Activated CD8-positive, alpha-beta T cell treated with anti-CD3 and anti-CD28 coated beads, Interleukin-2, amount 10 ng/mL, durations not matched to agents 7 days and 5 days (primary cell): Measurements from ENCODE around the gene MCC. TPM values are rescaled to one million over a fixed set of nuclear protein-coding genes. Genes with fewer than 3 reads are reported as not detected.

Experiments
- ATAC-seq: fragments of 150-1000 bp; cut with Tn5 transposase; one replicate; pipeline ENCODE4 v1.10.0; 2021; ENCODE audit warnings: moderate library complexity
- CTCF ChIA-PET: fragments of 350-600 bp; sonication (Branson Sonifier 250); formaldehyde crosslinking; loops from one replicate; lab custom pipeline; 2021; ENCODE audit warnings: antibody characterized with exemption; lab: Charles Lee
- POLR2A ChIA-PET: fragments of 350-600 bp; sonication (Branson Sonifier 250); formaldehyde crosslinking; loops from one replicate; lab custom pipeline; 2021; ENCODE audit warnings: antibody characterized with exemption; lab: Charles Lee
- DNase-seq: peaks from one replicate; pipeline ENCODE4 v3.0.0-alpha.2; 2020
- H3K27ac Mint-ChIP-seq: one replicate; pipeline ENCODE4 v1.8.0; 2021; ENCODE audit warnings: mild to moderate bottlenecking, mixed read lengths
- H3K27me3 Mint-ChIP-seq: one replicate; pipeline ENCODE4 v1.8.0; 2021; ENCODE audit warnings: low read depth, mixed read lengths
- H3K36me3 Mint-ChIP-seq: one replicate; pipeline ENCODE4 v1.8.0; 2021; ENCODE audit warnings: low read depth, mixed read lengths
- H3K4me1 Mint-ChIP-seq: one replicate; pipeline ENCODE4 v1.8.0; 2021; ENCODE audit warnings: low read depth, mixed read lengths
- H3K4me3 Mint-ChIP-seq: one replicate; pipeline ENCODE4 v1.8.0; 2021; ENCODE audit warnings: mild to moderate bottlenecking, mixed read lengths
- H3K9me3 Mint-ChIP-seq: one replicate; pipeline ENCODE4 v1.8.0; 2022; ENCODE audit warnings: mixed read lengths; ENCODE audit not compliant: insufficient read depth
- total RNA-seq, 2 experiments: library from RNA; stranded (reverse); gene quantifications; one replicate each; pipeline ENCODE4 v1.2.3, GENCODE V29; 2021

The MCC gene
- total RNA-seq, 2 experiments from 2014 or later = 7.6 to 8.0 TPM

DNA sequence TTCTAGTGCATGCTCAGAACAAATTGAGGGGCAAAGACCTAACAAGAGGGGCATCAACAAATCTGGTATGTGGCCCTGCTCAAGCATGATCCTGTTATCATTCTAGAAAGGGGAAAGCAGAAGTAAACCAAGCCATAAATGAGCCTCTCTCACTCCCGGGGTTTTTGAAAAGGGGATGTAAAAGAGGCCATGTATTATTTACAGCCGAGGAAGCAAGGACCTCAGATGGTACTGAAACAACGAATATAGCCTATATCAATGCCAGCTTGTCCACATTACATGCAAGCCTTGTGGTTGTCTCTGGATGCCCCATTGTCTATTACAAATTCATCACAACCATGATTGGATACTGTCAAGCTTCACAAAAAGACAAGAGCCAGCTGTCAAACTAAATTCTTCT, 300.3 kb downstream of the MCC start:
- Mint-ChIP-seq H3K4me3 (no peak overlapping the region), H3K9me3 (no peaks in the 10 kb centered on the region), H3K27ac (no peak overlapping the region), H3K36me3 (no peaks in the 10 kb centered on the region), H3K27me3 (no peaks in the 10 kb centered on the region), H3K4me1 (no peaks in the 10 kb centered on the region)
- POLR2A ChIA-PET = no interaction called here
- CTCF ChIA-PET = no interaction called here
- ATAC-seq = no peak
- DNase-seq = no peak

DNA sequence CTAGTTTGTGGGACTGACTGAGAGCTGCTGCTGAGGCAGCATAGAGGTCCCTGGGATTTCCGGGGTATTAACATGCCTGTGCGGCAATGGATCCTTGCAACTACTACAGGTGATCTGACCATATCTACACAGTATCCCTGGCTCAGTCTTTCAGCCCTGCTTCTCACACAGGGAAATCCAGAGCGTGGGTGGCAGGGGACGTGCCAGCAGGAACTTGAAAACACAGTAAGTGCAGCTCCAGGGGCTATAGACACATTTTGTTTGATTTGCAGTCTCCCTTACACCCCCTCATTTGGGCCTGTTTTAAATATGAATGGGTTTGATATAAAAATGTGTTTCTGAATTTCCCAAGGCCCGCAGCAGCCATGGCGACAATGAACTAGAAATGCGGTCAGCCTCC, 302.2 kb downstream of the MCC start:
- ATAC-seq (no peak), DNase-seq (no peak)
- POLR2A ChIA-PET = no interaction called here
- H3K27ac Mint-ChIP-seq = no peak overlapping the region
- H3K36me3 Mint-ChIP-seq = no peaks in the 10 kb centered on the region
- CTCF ChIA-PET = no interaction called here
- peaks cover 16% of the 10 kb centered on the region for H3K4me1 Mint-ChIP-seq
- no peaks in the 10 kb centered on the region for H3K27me3 Mint-ChIP-seq
- no peak overlapping the region for H3K4me3 Mint-ChIP-seq
- no peaks in the 10 kb centered on the region for H3K9me3 Mint-ChIP-seq

DNA sequence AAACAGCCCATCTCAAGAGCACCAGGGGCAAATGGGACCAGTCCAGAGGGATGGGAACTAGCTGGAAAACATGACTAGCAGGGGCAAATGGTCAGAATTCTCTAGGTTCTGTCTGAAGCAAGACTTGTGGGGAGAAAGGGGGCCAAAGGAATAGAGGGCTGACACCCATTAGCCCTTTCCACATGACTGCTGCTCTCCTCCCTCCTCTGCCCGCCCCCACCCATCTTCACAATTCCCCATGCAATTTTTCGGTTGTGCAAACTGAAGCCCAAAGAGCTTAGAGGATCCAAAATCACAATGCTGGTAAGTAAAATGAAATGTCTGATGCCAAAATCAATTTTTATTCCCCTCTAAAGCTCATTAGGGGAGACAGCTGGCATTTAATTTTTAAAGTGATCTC, 304.6 kb downstream of the MCC start:
- ATAC-seq (no peak), DNase-seq (no peak)
- Mint-ChIP-seq H3K27me3 (no peaks in the 10 kb centered on the region), H3K36me3 (no peaks in the 10 kb centered on the region), H3K4me1 (peaks cover 16% of the 10 kb centered on the region), H3K27ac (no peak overlapping the region), H3K9me3 (no peaks in the 10 kb centered on the region), H3K4me3 (no peak overlapping the region)
- POLR2A ChIA-PET = no interaction called here
- CTCF ChIA-PET = interaction anchor here (1.0 kb wide), 1 partner anchor 86 kb away, joined by 3 read pairs; no protein-coding TSS in a partner anchor

DNA sequence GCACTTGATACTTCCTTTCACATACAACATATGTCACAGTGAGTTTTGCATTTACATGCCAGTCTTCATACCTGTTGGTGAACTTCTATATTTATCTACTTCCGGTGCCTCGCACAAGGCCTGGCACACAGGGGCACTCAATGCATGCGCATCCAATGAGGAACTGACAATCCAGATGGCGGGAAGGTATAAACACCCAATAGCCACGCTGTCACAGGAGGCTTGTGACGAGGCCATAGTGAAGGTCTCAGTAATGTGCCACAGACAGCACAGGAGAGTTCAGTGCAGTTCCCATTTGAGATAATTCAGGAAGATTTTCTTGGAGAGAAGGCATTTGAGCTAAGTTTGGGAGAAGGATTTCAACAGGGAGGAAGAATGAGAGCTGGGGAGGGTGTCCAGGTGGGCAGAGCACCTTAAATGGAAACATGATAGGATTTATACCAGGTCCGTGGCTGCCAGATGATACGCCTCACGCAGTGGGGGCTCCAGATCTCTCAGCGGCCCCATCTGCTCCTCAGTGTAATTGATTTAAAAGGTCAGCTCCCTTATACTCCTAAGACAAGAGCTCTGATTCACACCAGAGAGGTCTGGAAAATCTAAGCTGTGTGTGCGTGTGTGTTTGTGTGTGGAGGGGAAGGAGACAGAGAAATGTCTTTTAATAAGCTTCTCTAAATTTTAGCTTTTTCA, 305.5 kb downstream of the MCC start:
- peaks cover 16% of the 10 kb centered on the region for H3K4me1 Mint-ChIP-seq
- H3K27me3 Mint-ChIP-seq = no peaks in the 10 kb centered on the region
- DNase-seq (no peak), ATAC-seq (no peak)
- POLR2A ChIA-PET = no interaction called here
- CTCF ChIA-PET = interaction anchor here (1.5 to 2.1 kb wide), 2 partner anchors 11 to 109 kb away, joined by 5 read pairs; no protein-coding TSS in a partner anchor
- no peak overlapping the region for H3K4me3 Mint-ChIP-seq
- H3K27ac Mint-ChIP-seq = no peak overlapping the region
- no peaks in the 10 kb centered on the region for H3K36me3 Mint-ChIP-seq
- H3K9me3 Mint-ChIP-seq = no peaks in the 10 kb centered on the region

DNA sequence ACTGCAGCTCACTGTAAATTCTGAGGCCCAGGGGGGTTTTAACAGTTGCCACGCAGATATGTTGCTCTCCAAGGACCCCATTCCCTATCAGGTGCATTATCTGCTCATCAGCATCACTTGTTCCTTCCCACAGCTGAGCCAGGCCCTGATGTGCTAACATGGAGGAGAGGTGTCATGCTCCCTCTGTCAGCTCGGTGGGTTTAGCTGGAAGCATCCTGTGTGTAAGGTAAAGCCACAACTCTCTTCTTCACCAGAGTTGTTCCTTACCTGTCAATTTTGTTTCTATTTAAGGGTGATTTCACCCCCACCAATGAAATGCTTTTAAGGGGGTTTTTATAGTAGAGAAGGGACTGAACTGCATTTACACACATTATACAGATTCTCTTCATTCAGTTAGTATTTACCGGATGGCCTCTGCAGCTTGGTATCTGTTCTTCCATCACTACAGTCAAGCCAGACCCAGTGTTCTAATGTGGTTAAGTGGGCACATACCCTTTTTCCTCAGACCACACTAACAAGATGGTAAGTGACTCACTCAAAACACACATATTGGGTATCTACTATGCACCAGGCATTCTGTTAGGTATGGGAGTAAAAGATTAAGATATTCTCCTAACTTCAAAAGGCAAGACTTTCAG, 306.3 kb downstream of the MCC start:
- Mint-ChIP-seq H3K36me3 (no peaks in the 10 kb centered on the region), H3K27me3 (no peaks in the 10 kb centered on the region), H3K4me3 (no peak overlapping the region), H3K9me3 (no peaks in the 10 kb centered on the region), H3K4me1 (peaks cover 16% of the 10 kb centered on the region), H3K27ac (no peak overlapping the region)
- POLR2A ChIA-PET = no interaction called here
- CTCF ChIA-PET = interaction anchor here (1.2 to 2.1 kb wide), 3 partner anchors 10 to 108 kb away, joined by 3 to 5 read pairs (median 5); no protein-coding TSS in a partner anchor
- peak; percentile 57 for ATAC-seq
- DNase-seq = no peak

DNA sequence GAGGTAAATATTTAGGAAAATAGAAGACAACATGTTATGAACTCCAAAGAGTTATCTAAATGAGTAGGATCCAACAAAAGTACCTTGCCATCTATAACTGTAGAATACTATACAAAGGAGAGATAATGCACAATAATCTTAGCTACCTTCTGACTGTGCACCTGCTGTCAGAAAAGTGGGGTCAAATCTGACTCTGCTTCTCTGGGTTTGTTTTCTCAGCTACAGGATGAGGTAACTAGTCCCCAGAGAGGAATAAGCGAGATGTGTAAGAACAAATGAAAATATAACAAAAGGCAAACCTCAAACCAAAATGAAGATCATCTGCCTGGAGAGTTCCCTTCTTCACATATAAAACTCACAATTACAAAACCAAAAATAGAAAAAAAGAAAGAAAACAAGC, 306.8 kb downstream of the MCC start:
- no peaks in the 10 kb centered on the region for H3K9me3 Mint-ChIP-seq
- H3K4me1 Mint-ChIP-seq = peaks cover 16% of the 10 kb centered on the region
- no peaks in the 10 kb centered on the region for H3K36me3 Mint-ChIP-seq
- DNase-seq (no peak), ATAC-seq (peak; percentile 27)
- no peak overlapping the region for H3K4me3 Mint-ChIP-seq
- ChIA-PET CTCF (interaction anchor here (1.2 to 2.1 kb wide), 3 partner anchors 10 to 108 kb away, joined by 3 to 5 read pairs (median 5); no protein-coding TSS in a partner anchor), POLR2A (no interaction called here)
- no peaks in the 10 kb centered on the region for H3K27me3 Mint-ChIP-seq
- H3K27ac Mint-ChIP-seq = no peak overlapping the region

DNA sequence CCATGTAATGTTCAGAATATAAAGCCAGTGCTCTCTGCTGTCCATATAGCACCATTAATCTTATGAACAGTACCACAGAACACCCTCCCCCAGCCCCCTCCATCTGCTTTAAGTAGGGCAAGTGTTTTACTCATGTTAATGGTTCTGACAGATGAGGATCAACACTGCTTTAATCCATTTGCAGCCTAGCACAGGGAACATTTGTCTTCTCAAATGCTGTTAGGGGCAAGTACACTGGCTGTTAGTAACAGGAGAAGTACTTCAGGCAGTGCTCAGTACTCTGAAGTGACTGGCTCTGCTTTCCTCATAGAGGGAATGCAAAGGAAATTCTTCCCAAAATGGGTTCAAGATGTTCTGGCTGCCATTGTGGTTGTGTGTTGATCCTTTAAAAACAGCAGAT, 309.1 kb downstream of the MCC start:
- Mint-ChIP-seq H3K9me3 (no peaks in the 10 kb centered on the region), H3K4me1 (peaks cover 16% of the 10 kb centered on the region), H3K4me3 (no peak overlapping the region), H3K27ac (no peak overlapping the region), H3K36me3 (no peaks in the 10 kb centered on the region), H3K27me3 (no peaks in the 10 kb centered on the region)
- POLR2A ChIA-PET = no interaction called here
- no peak for DNase-seq
- no peak for ATAC-seq
- CTCF ChIA-PET = no interaction called here

DNA sequence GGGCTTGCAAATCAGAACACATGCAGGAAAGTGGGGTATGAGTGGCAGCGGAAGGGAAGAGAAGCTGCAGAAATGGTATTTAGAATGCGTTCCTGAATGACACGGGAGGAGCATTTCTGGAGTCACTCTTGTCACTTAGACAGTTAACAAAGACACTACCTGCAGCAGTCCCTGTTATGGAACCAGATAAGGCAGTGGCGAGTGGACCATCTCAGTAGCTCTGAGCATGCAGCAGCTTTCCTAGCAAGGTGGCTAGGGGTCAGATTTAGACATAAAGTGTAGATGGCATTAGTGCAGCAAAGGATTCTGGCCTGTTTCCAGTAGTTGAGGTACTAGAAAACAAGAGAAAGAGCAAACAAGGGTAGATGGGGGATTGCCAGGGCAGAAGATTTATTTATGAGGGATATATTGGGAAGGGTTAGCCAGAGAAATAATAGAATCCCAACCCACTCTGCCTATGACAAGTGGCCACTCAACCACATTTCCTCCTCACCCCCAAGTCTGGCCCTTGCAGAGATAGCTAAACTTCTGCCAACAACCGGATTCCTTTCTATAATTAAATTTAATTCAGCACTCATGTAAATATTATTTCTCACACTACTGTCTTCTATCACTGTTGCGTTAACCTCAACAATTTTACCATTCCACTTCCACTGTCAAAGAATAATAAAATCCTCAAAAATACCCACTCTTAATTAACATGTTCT, 310.0 kb downstream of the MCC start:
- H3K4me1 Mint-ChIP-seq = peaks cover 16% of the 10 kb centered on the region
- no peak overlapping the region for H3K27ac Mint-ChIP-seq
- CTCF ChIA-PET = interaction anchor here (0.6 kb wide), 1 partner anchor 259 kb away, joined by 3 read pairs; no protein-coding TSS in a partner anchor
- ATAC-seq (no peak), DNase-seq (no peak)
- no peaks in the 10 kb centered on the region for H3K27me3 Mint-ChIP-seq
- POLR2A ChIA-PET = no interaction called here
- no peaks in the 10 kb centered on the region for H3K9me3 Mint-ChIP-seq
- H3K4me3 Mint-ChIP-seq = no peak overlapping the region
- H3K36me3 Mint-ChIP-seq = no peaks in the 10 kb centered on the region

DNA sequence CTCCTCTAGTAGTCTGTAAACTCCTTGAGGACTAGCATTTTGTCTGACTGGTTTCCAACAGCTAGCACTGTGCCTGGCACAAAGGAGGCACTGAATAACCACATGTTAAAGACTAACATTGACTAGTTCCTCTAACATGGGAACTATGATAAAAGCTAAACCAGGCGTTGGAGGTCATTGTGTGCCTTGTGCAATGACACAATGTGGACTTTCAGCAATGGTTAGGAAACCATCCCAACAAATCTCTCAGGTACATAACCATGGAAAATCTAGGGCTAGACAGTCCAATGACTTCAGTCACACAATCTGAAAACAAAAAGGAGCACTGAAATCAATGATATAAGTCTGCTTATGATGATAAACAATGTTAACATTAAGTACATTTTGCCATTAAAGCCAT, 311.0 kb downstream of the MCC start:
- Mint-ChIP-seq H3K4me3 (no peak overlapping the region), H3K27ac (no peak overlapping the region), H3K27me3 (no peaks in the 10 kb centered on the region), H3K9me3 (no peaks in the 10 kb centered on the region), H3K36me3 (no peaks in the 10 kb centered on the region), H3K4me1 (peaks cover 10% of the 10 kb centered on the region)
- DNase-seq = no peak
- ChIA-PET CTCF (no interaction called here), POLR2A (no interaction called here)
- no peak for ATAC-seq

DNA sequence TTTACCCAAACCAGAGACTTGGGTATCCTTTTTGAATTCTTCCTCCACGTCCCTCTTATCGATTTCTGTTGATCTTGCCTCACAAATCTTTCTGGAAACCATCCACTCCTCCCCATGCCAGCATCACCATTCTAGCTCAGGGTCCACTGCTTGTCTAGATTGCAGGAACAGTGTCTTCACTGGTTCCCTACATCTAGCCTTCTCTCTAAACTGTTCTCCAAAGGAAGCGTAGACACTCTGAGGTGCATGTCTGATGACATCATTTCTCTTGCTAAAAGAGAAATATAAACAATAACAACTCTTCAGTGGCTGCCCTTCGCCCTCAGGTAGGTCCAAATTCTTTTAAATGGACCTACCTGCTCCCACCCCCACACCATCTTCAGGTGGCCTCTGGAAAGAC, 311.5 kb downstream of the MCC start:
- H3K27ac Mint-ChIP-seq = no peak overlapping the region

DNA sequence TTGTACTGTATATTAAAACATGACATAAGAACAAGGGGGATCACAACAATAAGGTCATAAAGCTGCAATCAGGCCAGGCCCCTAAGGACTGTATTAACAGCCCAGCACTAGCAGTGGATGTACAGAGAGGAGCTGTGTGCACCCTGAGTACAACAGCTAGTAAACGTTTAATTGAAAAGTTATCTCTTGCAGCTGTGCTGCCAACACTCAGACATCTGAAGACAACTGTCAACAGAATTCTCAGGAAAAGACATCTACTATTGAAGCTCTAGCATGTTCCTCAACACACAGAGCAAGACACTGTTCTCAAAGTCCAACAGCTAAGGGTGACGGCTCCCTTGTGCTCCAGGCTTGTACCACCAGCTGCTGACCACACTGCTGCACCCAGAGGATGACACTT, 312.1 kb downstream of the MCC start:
- POLR2A ChIA-PET = no interaction called here
- Mint-ChIP-seq H3K27ac (no peak overlapping the region), H3K27me3 (no peaks in the 10 kb centered on the region), H3K4me1 (no peaks in the 10 kb centered on the region), H3K9me3 (no peaks in the 10 kb centered on the region), H3K4me3 (no peak overlapping the region), H3K36me3 (no peaks in the 10 kb centered on the region)
- no peak for ATAC-seq
- CTCF ChIA-PET = interaction anchor here (1.1 kb wide), 1 partner anchor 180 kb away, joined by 4 read pairs; no protein-coding TSS in a partner anchor
- DNase-seq = no peak

More for the DNA sequence above, 311.5 kb downstream of the MCC start:
- Mint-ChIP-seq H3K27me3 (no peaks in the 10 kb centered on the region), H3K36me3 (no peaks in the 10 kb centered on the region), H3K9me3 (no peaks in the 10 kb centered on the region), H3K4me3 (no peak overlapping the region), H3K4me1 (peaks cover 5% of the 10 kb centered on the region)
- DNase-seq (no peak), ATAC-seq (no peak)
- POLR2A ChIA-PET = no interaction called here
- CTCF ChIA-PET = no interaction called here
